Measurements from ENCODE around the gene GFOD1.

DNA sequence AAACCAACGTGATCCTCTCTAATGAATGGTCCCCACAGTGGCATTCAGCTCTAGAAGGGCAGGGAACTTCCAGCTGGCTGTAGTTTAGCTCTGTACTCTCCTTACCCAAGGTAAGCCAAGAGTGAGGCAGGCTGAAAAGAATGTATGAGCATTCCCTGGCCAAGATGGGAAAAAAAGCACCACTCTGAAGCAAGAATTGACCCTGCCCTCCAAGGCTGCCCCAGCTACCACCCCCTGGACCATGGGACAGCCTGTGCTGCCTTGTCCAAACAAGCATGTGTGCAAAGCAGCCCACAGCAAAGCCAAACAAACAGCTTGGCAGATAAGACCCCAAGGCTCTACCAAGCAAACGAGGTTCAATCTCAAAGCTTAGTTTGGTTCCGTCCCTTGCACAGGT, 73.9 kb downstream of the GFOD1 start:
- TF ChIP-seq, protein P1, sequence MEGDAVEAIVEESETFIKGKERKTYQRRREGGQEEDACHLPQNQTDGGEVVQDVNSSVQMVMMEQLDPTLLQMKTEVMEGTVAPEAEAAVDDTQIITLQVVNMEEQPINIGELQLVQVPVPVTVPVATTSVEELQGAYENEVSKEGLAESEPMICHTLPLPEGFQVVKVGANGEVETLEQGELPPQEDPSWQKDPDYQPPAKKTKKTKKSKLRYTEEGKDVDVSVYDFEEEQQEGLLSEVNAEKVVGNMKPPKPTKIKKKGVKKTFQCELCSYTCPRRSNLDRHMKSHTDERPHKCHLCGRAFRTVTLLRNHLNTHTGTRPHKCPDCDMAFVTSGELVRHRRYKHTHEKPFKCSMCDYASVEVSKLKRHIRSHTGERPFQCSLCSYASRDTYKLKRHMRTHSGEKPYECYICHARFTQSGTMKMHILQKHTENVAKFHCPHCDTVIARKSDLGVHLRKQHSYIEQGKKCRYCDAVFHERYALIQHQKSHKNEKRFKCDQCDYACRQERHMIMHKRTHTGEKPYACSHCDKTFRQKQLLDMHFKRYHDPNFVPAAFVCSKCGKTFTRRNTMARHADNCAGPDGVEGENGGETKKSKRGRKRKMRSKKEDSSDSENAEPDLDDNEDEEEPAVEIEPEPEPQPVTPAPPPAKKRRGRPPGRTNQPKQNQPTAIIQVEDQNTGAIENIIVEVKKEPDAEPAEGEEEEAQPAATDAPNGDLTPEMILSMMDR (IDR thresholded peaks at IDR 0.05; ENCODE audit: low read depth, low read length, poor library complexity, severe bottlenecking), result no peak
- TF ChIP-seq EZH2phosphoT487 (IDR thresholded peaks at IDR 0.05; ENCODE audit: borderline replicate concordance, low read length), result no peak
